GM04503 (cell line): ENCODE measurements around the gene KCTD18.

Experiments
- DNase-seq: peaks from one replicate; pipeline ENCODE4 v3.0.0-alpha.2; 2012; ENCODE audit warnings: low read depth

The KCTD18 gene

GRCh38 chr2:200484934-200485333 lies 24.9 kb downstream of the KCTD18 start:
- DNase-seq: no peak

DNA sequence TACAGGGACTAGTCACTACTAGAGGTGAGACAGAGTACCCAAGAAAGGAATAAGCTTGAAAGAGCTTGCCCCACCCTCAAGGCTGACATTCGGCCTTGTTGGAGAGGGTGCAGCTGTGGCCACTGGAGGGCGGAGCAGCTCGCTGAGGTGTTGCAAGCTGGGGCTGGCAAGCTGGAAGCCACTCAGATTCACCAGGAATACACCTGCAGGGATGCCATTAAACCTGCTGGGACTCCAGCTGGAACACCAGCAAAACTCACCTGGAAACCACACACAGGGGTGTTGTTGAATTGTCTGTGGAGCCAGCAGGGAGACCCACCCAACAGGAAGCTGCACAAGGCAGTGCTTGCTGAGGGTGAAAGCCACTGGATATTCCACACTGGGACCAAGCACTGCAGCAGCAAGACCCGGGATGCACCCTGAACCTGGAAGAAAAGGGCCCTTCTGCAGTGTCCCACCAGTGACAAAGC lies 26.1 kb downstream of the KCTD18 start:
- no peak for DNase-seq

GRCh38 chr2:200482194-200482593 lies 27.7 kb downstream of the KCTD18 start:
- DNase-seq: no peak

DNA sequence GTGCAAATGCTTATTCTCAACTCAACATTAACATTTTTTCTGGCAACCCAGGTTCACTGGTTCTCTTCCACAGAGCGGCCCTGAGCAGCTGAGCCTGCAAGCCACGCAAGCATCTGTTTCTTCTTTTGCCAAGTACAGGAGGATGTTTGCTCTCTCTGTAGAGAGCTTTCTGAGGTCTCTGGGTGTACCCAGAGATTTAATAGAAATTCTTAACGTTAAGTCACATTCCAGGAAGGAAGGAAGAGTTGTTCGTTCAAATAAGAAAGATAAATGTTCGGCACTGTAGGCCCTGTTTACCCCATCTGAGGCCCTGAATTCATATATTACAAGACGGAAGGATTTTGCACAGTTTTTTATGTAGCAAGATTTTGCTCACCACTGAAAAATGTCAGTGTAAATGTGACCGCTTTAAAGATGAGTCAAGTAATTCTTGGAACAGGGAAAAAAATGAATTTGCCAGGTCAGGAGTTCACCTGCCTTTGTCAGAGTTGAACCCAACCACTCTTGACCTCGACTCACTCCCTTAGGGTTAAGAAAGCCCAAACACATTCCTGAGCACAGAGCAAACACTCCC lies 30.1 kb downstream of the KCTD18 start:
- DNase-seq: peak; percentile 58

DNA sequence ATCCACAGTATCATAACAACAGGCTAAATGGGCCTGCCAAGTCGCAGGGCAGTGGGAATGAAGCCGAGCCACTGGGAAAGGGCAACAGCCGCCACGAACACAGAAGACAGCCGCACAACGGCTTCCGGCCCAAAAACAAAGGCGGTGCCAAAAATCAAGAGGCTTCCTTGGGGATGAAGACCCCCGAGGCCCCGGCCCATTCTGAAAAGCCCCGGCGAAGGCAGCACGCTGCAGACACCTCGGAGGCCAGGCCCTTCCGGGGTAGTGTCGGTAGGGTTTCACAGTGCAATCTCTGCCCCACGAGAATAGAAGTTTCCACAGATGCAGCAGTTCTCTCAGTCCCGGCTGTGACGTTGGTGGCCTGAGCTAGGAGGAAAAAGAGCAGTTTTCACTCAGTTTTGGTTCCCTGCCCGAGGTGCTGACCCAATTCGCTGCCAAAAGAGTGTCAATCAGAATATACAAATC lies 32.2 kb downstream of the KCTD18 start:
- DNase-seq: no peak

- DNase-seq: no peak
Measured at GRCh38 chr2:200476836-200477235, 33.0 kb downstream of the KCTD18 start.

DNA sequence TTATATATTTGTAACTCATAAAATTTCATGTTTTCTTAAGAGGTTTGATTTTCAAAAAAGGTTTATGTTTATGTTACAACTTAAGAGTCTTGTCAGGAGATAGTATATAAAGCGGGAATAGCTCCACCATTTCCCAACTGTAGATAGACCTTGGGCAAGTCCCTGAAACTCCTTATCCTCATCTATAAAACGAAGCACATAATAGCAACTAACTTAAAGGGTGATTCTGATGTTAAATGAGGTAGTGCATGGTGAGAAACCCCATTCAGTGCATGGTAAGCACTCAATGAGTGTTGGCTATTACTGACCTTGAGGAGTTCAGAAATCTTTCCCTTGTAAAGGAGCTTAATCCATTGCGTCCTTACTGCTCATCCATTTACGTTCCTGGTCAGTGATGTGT lies 34.1 kb downstream of the KCTD18 start:
- DNase-seq: no peak

DNA sequence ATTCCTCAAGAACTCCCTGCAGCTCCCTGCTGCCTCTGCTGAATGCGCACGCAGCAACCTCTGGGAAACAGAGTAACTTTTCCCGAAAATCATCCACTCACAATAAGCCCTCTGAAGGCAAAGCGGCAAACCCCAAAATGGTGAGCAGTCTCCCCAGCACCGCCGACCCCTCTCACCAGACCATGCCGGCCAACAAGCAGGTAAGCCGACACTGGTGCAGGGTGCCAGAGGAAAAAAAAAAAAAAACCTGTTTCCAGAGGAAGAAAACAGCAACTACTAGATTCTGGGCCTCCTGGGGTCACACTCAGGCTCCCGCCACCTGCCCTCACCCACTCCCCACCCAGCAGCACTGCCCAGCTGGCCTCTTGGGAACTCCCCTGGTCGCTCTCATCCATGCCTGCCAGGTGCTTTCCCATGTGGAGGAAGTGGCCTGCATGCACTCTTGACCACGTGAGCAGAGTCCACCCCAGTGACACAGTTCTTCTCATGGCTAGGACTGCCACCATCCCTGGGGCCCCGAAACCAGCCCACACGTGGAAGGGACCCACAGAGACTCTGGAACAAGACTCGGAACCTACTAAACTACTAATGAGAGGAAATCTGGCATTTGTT lies 36.9 kb downstream of the KCTD18 start:
- DNase-seq: no peak

- no peak for DNase-seq
Measured at GRCh38 chr2:200471928-200472645, 37.8 kb downstream of the KCTD18 start.

GRCh38 chr2:200471324-200471848 lies 38.5 kb downstream of the KCTD18 start:
- no peak for DNase-seq

GRCh38 chr2:200470230-200470629 lies 39.6 kb downstream of the KCTD18 start:
- DNase-seq: no peak

DNA sequence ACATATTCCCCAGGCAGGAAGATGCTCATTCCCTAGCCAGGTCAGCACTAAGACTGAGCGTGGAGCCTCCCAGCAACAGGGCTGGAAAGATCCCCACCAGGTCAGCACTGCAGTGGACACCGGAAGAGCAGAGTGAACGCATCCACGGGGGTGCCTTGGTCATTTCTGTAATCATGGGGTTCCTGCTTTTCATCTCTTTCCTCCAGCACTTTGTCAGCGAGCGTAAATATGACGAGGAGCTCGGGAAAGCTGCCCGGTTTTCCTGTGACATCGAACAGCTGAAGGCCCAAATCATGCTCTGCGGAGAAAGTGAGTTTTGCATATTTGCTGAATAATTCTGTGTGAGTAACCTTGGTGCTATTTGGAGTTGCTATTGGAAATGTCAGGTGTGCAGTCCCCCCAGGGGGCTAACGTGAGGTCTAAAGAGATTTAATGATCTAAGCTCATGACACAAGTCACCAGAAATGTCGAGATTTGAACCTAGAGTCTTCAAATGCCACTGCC lies 40.1 kb downstream of the KCTD18 start:
- DNase-seq: no peak

DNA sequence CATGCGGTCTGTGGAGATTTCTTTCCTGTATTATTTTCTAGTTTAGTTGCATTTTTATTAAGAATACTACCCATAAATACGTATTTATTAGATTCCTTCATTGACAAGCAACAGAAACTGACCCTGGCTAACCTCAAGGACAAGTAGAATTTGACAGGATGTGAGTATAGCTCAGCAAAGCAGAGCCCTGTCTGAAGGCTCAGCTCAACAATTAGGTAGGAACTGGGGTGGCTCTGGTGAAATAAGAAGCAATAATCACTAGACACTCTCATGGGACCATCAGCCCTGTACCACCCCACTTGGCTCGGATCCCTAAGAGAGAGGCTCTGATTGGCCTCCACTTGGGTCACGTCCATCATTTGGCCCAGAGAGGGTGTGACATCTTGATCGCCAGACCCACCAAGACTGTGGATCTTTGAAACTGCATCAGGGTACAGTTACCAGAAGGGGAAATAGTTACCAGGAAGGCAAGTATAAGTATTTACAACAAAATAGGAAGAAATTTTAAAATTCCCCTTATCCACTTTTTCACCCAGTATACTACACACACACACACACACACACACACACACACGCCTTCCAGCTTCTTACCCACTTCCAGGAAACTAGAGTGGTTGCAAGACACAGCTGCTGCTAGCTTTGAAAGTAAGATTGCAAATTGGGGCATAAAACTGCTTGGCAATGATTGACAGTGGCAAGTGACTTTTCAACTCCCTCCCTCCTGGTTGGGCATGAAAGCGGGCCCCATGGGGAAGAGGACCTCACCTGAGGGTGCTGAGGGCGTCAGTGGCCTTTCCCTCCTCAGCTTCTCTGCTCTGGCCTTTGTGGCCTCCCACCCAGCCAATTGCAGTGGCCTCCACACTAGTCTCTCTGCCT lies 41.8 kb downstream of the KCTD18 start:
- DNase-seq: no peak

- no peak for DNase-seq
Measured at GRCh38 chr2:200466425-200467418, 43.1 kb downstream of the KCTD18 start.

DNA sequence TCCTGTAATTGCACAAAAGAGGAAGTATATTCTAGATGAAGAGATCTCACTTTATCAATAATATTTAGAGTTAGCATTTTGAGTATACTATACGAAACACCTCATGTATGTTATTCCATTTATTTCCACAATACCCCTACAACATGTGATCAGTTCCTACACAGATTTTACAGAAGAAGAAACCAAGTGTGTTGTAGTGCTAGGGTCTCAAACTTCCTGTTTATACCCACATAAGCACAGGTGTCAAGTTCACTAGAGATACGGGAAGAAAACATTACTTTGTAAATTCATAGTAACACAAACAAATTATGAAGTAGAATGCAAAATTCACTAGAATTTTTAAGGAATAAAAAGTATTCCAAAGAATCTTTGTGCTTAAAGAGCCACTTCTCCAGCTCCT lies 46.4 kb downstream of the KCTD18 start:
- DNase-seq: no peak

GRCh38 chr2:200461846-200462710 lies 47.8 kb downstream of the KCTD18 start:
- DNase-seq: no peak

DNA sequence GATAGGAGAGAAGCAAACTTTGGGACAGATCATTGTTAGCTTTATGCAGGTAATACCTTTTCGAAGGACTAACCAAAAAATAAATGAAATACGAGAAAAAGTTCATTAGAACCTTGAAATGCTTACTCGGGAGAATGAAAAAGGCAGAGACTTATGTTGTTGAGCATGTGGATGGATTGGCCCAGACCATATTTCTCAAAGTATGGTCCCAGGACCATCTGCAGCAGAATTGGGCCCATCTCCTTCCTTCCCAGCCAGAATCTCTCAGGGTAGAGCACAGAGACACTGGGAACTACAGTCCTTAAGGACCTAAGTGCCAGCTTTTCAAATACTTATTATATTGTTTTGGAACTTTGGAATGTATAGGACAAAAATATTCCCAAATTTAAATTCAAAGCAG lies 50.8 kb downstream of the KCTD18 start:
- DNase-seq: no peak

GRCh38 chr2:200456567-200456966 lies 53.3 kb downstream of the KCTD18 start:
- DNase-seq: no peak

DNA sequence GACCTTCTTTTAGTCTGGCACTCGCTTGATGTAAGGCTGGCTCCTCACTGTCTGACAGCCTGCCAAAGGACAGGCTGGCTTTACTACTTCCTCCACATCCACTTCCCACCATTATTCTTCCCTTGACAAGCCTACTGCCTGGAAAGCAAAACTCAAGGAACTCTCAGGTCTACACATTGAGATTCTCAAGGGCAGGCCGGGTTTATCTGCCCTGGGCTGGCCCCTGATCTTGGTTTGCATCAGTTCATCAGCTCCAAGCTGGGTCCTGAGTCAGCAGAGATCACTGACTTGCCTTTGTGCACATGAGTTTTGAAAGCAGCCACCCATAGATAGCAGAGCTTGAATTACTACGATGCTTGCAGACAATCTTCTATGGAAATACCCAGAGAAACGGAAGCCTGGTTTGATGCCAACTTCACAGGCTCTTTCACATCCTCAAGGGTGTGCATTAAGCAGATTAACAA lies 53.9 kb downstream of the KCTD18 start:
- no peak for DNase-seq
